Measurements from ENCODE around the gene JPH4.
"Not testable (repeated sequence)": the region's sequence is repeated elsewhere in the genome, so short reads cannot be mapped to it uniquely, and the experiment has no call there.

The JPH4 gene

GRCh38 chr14:23602181-23603095 is 23.8 kb upstream of the JPH4 start:
- DNase-seq (ENCODE audit: low read depth), result peak; percentile 46
- H3K4me3 ChIP-seq (ENCODE audit: low read depth, low read length), result no peak overlapping the region
- no peak for TF ChIP-seq CTCF (IDR thresholded peaks at IDR 0.05; ENCODE audit: insufficient read depth, low read depth, low read length, missing control alignments)

GRCh38 chr14:23601845-23602180 is 23.2 kb upstream of the JPH4 start:
- DNase-seq (ENCODE audit: low read depth), result peak; percentile 79
- no peak for TF ChIP-seq CTCF (IDR thresholded peaks at IDR 0.05; ENCODE audit: insufficient read depth, low read depth, low read length, missing control alignments)
- H3K4me3 ChIP-seq (ENCODE audit: low read depth, low read length), result no peak overlapping the region

- no peak for TF ChIP-seq CTCF (IDR thresholded peaks at IDR 0.05; ENCODE audit: insufficient read depth, low read depth, low read length, missing control alignments)
- no peak for DNase-seq (ENCODE audit: low read depth)
- H3K4me3 ChIP-seq (ENCODE audit: low read depth, low read length), result no peak overlapping the region
Observed at GRCh38 chr14:23601424-23601823, 22.8 kb upstream of the JPH4 start.

GRCh38 chr14:23600806-23601205 is 22.2 kb upstream of the JPH4 start:
- TF ChIP-seq CTCF (IDR thresholded peaks at IDR 0.05; ENCODE audit: insufficient read depth, low read depth, low read length, missing control alignments), result no peak
- H3K4me3 ChIP-seq (ENCODE audit: low read depth, low read length), result no peak overlapping the region
- no peak for DNase-seq (ENCODE audit: low read depth)

GRCh38 chr14:23600322-23600707 is 21.7 kb upstream of the JPH4 start:
- TF ChIP-seq CTCF (IDR thresholded peaks at IDR 0.05; ENCODE audit: insufficient read depth, low read depth, low read length, missing control alignments), result no peak
- H3K4me3 ChIP-seq (ENCODE audit: low read depth, low read length), result no peak overlapping the region
- DNase-seq (ENCODE audit: low read depth), result no peak

GRCh38 chr14:23594191-23594590 is 15.6 kb upstream of the JPH4 start:
- not testable (repeated sequence) for H3K4me3 ChIP-seq (ENCODE audit: low read depth, low read length); DNase-seq (ENCODE audit: low read depth)

GRCh38 chr14:23590198-23590597 is 11.6 kb upstream of the JPH4 start:
- no peak for TF ChIP-seq CTCF (IDR thresholded peaks at IDR 0.05; ENCODE audit: insufficient read depth, low read depth, low read length, missing control alignments)
- DNase-seq (ENCODE audit: low read depth), result no peak
- no peak overlapping the region for H3K4me3 ChIP-seq (ENCODE audit: low read depth, low read length)
